NCI-H146 treated with DMSO at 0.1 percent for 48 hours (cell line): ENCODE data around the gene KIF1B.

Source experiments
- DNase-seq: peaks from one replicate; lab custom pipeline; 2025; ENCODE audit not compliant: unreplicated experiment; lab: John Stamatoyannopoulos, UW

Gene KIF1B

DNA sequence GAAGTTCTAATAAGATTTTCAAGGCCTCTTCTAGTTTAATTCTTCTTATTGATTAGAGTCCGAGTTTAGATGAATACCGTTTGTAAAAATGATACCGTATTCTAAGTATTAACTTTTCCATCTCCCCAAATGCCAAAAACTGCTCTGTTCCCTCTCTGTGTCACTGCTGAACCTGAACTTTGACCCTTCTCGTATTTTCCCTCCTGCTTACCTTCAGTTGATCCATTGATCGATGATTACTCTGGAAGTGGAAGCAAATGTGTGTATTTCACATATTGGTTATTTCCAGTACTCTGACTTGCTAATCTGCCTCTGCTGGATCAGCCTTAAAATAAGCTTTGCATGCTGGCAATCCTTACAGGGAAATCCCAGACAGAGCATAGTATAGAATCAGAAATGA is 68.5 kb downstream of the KIF1B start:
- no peak for DNase-seq

- DNase-seq, result no peak
Measured at GRCh38 chr1:10280439-10281350, 70.3 kb downstream of the KIF1B start.

DNA sequence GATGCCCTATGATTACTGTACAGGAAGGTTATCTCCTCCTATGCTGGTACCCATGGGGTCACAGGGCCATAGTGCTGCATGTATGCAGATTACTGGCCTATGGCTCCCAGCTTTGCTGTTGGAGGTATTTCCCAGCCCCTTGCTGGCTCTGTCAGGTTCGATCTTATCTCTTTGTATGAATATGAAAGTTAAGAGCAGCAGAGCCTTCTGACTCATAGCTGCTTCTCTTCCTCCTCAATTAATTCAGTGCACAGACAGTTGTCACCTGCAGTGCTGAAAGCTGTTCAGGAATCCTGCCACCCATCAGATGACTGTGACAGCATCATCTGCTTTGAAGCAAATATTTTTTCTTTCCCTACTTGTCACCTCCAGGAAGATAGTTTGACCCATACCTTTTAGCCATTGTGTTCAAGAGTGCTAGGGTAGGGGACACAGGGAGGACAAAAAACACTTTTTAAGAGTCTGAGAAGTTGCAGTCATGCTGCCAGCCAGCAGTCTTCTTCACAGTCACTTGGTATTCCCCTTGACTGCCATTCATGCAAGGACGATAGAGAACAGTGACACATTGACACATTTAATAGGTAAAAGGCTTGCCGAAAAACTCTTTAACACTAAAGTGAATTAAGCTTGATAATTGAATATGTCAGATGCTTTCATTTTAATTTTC is 73.1 kb downstream of the KIF1B start:
- DNase-seq, result no peak

DNA sequence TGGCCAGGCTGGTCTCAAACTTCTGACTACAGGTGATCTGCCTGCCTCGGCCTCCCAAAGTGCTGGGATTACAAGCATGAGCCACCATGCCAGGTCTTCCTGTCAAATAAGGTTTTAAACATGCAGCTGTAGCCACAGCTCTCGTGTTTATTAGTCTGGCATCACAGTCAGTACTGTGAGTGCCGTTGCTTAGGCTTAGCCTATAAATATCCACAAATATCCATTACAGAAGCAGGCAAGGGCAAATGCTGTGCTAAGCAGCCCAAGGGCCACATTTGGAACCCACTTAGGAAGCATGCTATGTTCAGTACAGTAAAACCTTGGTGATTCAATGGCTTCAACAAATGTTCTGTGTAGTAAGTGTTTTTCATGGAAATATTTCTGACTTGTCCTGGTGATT is 75.9 kb downstream of the KIF1B start:
- DNase-seq, result no peak

GRCh38 chr1:10287023-10287645 is 76.8 kb downstream of the KIF1B start:
- no peak for DNase-seq

GRCh38 chr1:10288029-10288615 is 77.8 kb downstream of the KIF1B start:
- DNase-seq, result no peak

DNA sequence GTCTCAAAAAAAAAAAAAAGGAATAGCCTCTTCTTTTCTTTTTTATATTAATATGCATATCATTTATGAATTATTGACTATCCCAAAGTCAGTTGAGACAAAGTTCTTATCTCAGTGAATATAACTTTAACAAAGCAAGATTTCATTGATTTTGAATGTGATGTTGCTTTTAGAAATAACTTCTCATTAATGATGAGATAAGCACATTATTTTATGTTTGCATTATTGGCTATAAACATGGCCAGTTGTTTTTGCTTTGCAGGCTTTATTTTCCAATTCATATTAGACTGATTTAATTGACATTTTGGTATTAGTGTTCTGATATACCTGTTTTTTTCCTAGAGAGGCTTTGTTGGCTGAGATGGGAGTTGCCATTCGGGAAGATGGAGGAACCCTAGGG is 81.3 kb downstream of the KIF1B start:
- no peak for DNase-seq

- no peak for DNase-seq
Measured at GRCh38 chr1:10292188-10292587, 81.8 kb downstream of the KIF1B start.

DNA sequence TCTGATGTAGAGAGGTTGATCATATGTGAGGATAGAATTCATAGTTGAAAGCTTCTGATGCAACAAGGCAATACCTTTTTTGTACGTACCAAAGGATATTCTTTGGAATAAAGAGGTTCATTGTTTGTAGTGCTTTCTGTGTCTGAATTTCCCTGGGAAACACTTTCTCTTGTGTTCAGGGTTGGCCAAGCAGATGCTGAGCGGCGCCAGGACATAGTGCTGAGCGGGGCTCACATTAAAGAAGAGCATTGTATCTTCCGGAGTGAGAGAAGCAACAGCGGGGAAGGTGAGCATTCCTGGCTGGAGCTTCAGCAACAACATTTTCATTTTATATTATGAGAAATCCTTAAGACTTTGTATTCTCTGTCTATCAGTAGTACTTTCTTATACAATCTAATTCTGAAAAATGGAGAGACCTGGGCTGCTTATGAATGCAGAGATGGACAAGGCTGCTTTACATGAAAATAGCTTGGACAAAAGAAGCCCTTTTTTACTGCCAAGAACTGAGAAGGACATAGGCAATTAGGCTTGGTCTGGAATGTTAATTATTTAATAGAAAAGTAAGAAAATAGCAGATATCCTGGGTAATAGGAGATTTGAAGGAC is 85.2 kb downstream of the KIF1B start:
- DNase-seq, result no peak

DNA sequence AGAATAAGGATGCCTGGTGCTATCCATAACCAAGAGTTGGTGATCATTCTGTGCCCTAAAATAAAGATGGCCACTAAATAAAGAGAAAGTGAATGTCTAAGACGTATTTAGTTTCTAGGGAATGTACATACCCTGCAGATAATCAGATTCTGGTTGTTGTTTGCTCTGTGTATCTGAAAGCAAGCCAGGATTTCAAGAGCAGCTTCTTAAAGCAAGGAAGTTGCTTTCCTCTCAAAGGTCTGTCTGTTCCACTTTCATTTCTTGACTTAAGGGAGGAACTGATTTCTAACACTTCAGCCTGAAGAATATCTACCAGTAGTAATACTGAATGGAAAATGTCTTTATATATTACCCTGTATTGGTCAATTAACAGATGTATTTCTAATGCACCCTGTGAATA is 88.8 kb downstream of the KIF1B start:
- DNase-seq, result no peak

- no peak for DNase-seq
Measured at GRCh38 chr1:10302416-10302815, 92.0 kb downstream of the KIF1B start.

- no peak for DNase-seq
Measured at GRCh38 chr1:10304295-10304694, 93.9 kb downstream of the KIF1B start.

- DNase-seq, result no peak
Measured at GRCh38 chr1:10306435-10306834, 96.1 kb downstream of the KIF1B start.

GRCh38 chr1:10308001-10308400 is 97.6 kb downstream of the KIF1B start:
- DNase-seq, result no peak

- DNase-seq, result no peak
Measured at GRCh38 chr1:10309243-10310011, 99.1 kb downstream of the KIF1B start.

GRCh38 chr1:10316752-10317151 is 106.4 kb downstream of the KIF1B start:
- no peak for DNase-seq

- no peak for DNase-seq
Measured at GRCh38 chr1:10319750-10320149, 109.4 kb downstream of the KIF1B start.

DNA sequence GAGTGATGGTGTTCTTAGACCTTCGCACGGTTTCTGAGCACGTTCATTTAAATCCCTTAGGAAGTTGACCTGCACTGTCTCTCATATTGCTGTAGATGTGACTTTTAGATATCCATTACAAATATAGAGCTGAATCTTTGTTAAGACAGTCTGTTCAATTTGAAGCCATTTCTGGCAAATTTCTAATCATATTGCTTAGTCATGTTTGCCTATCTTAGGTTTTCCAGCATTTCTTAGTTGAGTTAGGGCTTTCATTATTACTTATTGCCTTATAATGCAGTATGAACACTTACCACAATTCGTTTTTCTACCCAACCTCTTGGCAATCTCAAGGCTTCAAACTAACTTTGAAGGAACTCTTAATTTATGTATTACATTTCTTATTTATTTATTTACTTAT is 110.0 kb downstream of the KIF1B start:
- DNase-seq, result no peak

DNA sequence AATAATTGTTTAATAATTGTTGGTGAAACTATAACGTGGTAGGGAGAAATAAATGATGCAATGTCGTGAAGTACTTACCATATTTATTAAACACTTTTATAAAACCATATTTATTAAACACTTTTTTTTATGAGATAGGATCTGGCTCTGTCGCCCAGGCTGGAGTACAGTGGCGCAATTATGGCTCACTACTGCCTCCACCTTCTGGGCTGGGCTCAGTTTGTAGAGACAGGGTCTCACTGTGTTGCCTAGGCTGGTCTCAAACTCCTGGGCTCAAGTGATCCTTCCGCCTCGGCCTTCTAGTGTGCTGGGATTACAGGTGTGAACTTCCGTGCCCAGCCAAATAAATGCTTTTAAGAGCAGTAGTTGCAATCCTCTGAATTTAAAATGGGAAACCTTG is 112.5 kb downstream of the KIF1B start:
- DNase-seq, result no peak

- no peak for DNase-seq
Measured at GRCh38 chr1:10324627-10325026, 114.3 kb downstream of the KIF1B start.
